GM21737 (cell line): ENCODE data around the gene CENPT.
A peak's percentile ranks its signal among the peaks of the same experiment; 100 is the strongest.
"Not testable (repeated sequence)": the region's sequence is repeated elsewhere in the genome, so short reads cannot be mapped to it uniquely, and the experiment has no call there.

Source experiments
- ATAC-seq: cut with Tn5 transposase; IDR thresholded peaks from one replicate; pipeline ENCODE4 v1.9.1; 2021; ENCODE audit warnings: mild to moderate bottlenecking, moderate library complexity; ENCODE audit not compliant: unreplicated experiment

The CENPT gene

DNA sequence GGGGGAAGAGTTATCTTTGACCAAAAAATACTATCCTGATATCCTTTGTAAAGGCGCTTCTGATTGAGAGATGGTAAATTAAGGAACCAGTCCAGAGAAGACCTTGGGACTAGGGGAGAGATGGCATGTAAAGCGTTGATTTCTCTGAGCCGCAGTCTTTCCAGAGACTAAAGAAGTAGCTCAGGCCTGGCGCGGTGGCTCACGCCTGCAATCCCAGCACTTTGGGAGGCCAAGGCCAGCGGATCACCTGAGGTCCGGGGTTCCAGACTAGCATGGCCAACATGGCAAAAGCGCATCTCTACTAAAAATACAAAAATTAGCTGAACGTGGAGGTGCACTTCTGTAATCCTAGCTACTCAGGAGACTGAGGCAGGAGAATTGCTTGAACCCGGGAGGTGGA lies 625 bp upstream of the CENPT start:
- no peak for ATAC-seq

DNA sequence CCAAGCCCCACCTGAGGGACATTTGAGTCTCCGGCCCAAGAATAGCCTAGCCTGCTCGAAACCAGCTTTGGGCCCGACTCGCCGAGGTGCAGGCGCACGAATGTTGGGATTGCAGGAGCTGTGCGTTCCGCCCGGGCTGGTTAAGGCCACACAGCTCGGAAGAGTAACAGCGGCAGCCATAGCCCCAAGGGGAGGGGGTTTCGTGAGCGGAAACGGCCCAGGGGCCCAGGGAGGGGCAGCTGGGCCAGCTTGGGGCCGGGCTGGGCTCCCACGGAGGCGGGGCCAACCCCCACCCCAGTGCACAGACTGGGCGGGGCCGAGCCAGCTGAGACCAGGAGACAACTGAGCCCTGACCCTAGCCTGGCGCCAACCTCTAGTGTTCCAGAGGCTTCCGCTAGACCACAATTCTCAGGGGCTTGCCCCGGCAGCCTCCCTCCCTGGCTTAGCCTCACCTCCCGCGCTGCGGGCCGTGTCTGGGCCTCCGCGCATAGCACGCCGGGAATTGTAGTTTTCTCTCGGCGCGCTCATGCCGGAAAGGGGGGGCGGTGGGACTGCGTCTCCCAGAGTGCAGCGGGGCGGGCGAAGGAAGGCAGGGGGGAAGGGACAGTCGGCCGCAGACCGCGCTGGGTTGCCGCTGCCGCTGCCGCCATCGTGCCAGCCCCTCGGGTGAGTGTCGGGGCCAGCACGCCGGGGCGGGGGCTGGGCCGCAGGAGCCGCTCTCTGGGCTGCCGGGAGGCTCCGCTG lies 1.0 kb downstream of the CENPT start, which contains the start of gene NUTF2:
NUTF2 (plus strand) TSS at position 614 of the 744 bp plus-strand sequence. CDS start 18,198 bp downstream, outside the sequence.
- ATAC-seq = peak; percentile 53

DNA sequence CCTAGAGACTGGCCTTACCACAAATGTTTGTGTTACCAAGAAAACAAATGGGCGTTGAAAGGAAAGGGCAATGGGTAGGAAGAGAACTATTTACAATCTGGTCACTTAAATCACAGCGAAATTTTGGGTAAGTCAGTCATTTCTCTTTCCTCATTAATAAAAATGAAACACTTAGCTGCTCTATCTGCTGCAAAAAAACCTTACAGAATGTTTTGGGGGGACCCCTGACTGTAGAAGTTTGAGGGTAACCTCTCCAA lies 1.5 kb downstream of the CENPT start:
- no peak for ATAC-seq

DNA sequence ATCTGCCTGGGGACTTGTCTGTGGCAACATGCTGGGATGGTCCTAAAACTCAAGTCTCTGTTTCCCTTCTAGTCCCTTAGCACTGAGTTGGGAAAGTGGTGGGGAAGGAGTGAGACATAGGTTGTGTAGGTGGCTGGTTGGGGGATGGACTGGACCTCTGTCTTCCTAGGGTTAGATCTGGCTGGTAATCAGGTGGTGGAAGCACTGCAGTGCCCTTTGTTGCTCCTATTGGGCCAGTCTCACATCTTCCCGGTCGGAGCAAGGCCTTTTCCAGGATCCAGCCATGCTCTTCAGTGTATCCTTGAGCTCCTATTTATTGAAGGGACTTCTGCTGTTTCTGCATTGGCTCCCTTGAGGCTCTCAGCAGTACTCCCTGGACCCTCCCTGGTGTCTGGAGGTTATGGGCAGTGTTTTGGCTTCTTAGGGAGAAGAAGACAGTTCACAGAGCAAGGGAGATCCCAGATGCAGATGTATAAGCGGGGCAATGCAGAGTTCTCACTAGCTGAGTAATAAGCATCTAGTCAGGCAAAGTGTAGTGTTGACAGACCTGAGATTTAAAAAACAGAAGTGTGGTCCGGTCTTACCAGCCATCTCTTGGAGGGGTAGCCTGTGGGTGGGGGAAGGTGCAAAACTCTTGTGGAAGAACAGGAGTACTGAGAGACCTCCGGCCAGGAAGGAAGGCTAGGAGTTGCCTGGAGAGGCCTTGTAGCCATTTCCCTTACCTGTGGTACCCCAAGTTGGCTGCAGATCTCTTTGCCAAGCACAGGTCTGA lies 2.0 kb downstream of the CENPT start:
- ATAC-seq = no peak

DNA sequence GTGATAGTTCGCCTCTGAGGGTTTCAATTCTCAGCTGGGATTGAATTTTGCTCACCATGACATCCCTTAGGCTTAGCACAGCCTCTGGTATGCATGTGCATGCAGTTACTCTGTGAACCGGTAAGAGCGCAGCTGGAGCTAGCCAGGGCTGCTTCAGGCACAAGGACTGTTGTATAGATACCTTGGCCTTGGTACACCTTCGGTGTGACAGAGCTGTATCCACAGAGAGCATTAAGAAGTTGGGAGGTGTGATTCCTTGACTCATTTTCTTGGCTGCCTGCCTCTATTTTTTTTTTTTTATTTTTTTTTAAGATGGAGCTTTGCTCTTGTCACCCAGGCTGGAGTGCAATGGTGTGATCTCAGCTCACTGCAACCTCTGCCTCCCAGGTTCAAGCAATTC lies 3.0 kb downstream of the CENPT start:
- ATAC-seq = no peak

DNA sequence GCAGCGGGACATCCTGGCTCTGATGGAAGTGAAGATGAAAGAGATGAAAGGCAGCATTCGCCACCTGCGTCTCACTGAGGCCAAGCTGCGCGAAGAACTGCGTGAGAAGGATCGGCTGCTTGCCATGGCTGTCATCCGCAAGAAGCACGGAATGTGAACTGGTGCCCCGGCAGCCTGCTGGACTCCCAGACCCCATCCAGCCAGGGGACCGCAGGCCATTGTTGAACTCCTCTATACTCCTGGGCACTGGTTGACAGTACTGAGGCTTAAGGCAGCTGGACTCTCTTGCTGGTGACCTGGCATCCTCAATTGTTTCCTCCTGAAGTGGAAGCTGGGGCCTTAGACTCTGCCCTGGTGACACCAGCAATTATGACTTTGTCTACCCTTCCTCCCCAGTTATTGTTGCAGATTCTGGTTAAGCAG lies 4.1 kb downstream of the CENPT start:
- ATAC-seq = no peak

DNA sequence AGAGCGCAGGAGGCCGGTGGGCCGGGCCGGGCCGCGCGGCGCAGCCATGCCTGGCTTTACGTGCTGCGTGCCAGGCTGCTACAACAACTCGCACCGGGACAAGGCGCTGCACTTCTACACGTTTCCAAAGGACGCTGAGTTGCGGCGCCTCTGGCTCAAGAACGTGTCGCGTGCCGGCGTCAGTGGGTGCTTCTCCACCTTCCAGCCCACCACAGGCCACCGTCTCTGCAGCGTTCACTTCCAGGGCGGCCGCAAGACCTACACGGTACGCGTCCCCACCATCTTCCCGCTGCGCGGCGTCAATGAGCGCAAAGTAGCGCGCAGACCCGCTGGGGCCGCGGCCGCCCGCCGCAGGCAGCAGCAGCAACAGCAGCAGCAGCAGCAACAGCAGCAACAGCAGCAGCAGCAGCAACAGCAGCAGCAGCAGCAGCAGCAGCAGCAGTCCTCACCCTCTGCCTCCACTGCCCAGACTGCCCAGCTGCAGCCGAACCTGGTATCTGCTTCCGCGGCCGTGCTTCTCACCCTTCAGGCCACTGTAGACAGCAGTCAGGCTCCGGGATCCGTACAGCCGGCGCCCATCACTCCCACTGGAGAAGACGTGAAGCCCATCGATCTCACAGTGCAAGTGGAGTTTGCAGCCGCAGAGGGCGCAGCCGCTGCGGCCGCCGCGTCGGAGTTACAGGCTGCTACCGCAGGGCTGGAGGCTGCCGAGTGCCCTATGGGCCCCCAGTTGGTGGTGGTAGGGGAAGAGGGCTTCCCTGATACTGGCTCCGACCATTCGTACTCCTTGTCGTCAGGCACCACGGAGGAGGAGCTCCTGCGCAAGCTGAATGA lies 4.8 kb downstream of the CENPT start:
- ATAC-seq = peak; percentile 15

DNA sequence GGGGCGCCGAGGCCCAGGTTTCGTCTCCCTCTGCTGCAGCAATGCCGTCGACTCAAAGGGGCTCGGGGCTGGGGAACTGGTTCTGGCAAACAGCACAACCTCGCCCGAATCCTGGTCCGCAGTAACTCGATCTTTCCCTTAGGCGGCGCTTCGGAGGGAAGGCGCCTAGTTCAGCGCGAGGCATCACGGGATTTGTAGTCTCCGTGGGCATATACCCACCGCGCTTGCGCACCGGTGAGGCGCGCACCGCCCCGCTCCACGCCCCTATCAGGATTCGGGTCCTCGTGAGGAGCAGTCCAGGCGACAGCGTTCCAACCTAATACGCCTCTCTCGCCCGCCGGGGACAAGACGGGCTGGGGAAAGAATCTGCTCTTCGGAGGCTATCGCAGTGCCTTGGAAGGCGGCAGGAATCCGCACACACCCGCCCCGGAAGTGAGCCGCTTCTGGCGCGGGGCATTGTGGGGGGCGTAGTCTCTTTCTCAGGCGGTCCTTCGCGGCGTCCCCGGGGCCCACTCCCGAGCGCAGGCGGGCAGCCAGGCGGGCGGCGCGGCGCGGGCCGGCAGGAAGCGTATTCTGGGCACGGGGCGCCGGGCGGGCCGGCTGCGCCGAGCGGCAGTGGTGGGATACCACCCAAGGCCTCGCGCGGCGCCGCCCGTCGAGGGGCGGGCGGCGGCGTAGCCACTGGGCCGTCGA lies 5.5 kb downstream of the CENPT start, which contains the start of gene THAP11:
THAP11 (plus strand) TSS at position 505 of the 693 bp plus-strand sequence. CDS start 235 bp downstream, outside the sequence.
- ATAC-seq = peak; percentile 46

DNA sequence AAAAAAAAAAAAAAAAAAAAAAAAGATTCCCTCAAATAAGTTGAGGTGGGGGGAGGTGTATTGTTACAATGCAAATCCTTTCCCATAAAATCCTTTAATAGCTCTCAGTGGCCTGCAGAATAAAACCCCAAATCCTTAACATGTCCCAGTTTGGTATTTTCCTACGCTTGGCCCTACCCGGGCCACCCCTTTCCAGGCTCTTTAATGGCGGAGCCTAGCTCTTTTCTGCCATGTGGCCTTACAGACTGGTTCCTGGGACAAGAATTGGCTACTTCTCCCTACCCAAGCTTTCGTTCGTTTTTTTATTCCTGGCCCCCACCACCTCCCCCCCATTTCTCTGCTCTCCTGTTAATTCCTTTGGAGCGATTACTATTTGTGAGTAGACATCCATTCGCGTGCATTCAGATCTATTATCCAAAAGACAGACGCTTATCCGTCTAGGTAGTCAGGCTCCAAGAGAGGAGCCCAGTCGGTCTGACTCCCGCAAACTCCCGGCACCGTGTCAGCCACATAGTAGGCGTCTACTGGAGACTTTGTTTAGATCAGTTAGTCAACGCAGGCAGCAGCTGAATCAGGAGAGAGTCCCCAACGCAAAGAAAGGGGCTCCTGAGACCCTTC lies 6.2 kb downstream of the CENPT start:
- ATAC-seq = no peak

DNA sequence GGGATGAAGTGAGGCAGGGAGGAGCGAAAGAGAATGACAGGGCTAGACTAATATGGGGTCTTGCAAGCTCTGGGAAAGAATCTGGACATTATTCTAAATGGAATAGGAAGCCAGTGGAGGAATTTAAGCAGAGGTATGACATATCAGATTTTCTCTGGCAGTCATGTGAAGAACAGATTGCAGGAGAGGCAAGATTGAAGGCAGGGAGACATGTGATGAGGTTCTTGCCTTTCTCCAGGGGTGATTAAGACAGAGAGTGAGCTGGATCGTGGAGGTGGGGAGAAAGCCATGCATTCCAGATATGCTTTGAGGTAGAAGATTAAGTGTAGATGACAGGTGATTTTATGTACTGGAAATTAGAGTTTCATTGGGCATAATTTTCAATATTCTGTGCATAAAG lies 9.7 kb downstream of the CENPT start:
- ATAC-seq = no peak

DNA sequence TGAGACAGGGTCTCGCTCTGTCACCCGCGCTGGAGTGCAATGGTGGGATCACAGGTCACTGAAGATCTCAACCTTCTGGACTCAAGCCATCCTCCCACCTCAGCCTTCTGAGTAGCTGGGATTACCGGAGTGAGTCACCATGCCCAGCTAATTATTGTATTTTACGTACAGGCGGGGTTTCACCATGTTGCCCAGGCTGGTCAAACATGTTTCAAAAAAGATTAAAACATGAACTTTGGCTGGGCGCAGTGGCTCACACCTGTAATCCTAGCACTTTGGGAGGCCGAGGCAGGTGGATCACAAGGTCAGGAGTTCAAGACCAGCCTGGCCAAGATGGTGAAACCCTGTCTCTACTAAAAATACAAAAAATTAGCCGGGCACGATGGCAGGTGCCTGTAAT lies 10.3 kb downstream of the CENPT start:
- not testable (repeated sequence) for ATAC-seq

DNA sequence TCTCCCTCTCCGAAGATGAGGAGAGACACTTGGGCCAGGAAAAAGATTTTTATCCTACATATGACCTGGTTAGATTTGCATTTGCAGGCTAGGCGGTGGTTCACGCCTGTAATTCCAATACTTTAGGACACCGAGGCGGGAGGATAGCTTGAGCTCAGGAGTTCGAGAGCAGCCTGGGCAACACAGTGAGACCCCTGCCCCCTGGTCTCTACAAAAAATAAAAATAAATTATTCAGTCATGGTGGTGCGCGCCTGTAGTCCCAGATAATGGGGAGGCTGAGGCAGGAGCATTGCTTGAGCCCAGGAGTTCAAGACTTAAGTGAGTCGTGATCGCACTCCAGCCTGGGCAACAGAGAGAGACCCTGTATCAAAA lies 13.3 kb downstream of the CENPT start:
- no peak for ATAC-seq

DNA sequence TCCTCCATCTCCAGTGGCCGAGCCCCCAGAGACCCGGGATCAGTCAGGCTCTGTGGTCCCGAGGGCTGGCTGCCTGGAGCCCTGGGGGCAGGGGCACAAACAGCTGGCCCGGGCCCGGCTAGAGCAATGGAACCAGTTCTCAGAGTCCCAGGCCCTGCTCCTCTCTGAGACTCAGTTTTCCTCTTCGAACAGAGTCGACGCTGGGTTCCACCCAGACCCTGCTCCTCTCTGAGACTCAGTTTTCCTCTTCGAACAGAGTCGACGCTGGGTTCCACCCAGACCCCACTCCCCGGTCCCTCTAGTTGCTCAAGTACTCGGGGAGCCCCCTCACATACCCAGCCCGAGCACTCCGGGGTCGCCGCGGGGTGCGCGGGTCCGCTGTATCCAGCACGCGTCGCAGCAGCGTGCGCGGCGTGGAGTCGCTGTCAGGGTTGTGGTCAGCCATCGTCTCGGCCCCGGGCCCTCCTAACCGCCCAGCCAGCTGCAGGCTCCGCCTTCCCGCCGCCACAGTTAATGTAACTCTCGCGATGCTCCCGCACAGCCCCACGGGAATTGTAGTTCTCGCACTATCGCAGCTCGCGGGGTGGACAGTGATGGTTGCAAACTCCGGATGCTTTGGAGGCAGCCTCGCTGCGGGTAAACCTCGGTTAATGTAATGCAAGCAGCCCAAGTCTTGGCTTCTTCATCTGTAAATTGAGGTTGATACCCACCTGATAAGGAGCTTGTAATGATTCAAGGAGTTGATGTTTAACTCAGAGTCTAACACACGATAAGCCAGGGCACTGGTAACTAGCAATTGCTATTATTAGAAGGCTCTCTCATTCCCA lies 13.9 kb downstream of the CENPT start:
- peak; percentile 93 for ATAC-seq

DNA sequence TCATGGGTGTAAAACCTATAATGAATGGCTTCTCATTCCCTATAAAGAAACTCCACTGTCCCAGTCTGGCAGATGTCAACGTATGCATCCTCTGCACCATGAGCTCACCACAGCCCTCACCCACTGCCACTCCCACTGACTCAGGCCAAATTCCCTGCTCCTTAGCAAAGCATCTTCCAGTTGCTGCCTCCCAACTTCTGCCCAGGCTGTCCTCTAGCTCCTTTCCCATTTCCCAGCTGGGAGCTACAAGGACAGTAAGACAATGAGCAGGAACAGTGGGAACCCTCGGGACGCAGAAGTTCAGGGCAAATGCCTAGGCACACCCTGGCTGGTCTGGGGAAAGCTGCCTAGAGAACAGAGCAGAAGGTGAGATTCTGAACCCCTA lies 14.5 kb downstream of the CENPT start:
- ATAC-seq = no peak

DNA sequence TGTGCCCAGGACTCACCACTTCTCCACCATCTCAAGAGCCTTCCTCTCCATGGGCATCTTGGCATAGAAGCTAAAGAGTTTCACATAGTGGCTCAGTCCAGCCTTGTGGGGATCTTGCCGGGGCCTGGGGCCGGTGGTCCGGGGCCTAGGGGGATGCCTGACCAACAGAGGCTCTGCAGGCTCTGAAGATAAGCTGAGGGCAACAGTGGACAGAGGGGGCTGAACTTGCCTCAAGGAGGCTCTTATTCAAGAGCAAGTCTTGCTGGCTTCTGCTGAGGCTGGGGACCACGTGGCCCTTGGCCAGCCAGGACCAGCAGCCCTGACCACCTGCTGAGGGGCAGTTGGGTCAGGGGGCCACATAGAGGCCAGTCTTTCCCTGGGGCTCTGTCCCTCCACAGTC lies 18.8 kb downstream of the CENPT start:
- ATAC-seq = no peak

DNA sequence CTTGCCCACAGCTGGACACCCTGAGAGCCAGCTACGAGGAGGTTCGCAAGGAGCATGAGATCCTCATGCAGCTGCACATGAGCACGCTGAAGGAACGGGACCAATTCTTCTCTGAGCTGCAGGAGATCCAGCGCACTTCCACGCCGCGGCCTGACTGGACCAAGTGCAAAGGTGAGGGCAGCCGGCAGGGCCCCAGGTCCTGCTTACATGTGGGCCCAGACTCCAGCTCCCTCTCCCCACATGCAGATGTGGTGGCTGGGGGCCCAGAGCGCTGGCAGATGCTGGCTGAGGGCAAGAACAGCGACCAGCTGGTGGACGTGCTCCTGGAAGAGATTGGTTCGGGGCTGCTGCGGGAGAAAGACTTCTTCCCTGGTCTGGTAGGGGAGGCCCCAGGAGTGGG lies 21.6 kb downstream of the CENPT start:
- no peak for ATAC-seq

DNA sequence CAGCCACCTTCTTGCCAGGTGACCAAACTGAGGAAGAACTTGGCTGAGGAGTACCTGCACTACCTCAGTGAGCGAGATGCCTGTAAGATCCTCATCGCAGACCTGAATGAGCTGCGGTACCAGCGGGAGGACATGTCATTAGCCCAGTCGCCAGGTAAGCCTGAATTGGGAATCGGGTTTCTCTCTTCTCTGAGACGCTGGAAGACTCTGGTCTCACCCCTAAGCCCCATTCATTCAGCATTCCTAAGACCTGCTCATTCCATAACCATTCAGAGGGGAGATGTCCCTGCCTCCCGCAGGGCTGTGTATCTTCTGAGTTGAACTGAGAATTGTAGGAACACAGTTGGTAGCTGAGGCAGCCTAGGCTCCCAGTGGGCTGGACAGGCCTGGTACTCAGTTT lies 22.4 kb downstream of the CENPT start:
- no peak for ATAC-seq

DNA sequence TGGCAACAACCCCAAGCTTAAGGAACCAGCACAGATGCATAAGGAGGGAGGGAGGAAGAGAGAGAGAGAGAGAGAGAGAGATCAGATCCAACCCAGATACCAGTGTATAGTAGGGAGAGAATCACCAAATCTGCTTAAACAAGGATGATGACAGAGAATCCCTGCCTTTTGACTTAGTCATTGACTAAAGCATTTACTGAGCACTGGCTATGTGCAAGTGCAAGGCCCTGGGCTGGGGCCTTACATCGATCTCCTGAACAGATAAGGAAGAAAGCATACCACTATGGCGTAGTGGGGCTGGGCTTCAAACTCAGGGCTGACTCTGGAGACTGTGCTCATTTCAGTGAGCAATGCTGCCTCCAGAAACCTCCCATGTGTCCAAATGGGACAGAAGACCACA lies 25.0 kb downstream of the CENPT start:
- ATAC-seq = no peak

DNA sequence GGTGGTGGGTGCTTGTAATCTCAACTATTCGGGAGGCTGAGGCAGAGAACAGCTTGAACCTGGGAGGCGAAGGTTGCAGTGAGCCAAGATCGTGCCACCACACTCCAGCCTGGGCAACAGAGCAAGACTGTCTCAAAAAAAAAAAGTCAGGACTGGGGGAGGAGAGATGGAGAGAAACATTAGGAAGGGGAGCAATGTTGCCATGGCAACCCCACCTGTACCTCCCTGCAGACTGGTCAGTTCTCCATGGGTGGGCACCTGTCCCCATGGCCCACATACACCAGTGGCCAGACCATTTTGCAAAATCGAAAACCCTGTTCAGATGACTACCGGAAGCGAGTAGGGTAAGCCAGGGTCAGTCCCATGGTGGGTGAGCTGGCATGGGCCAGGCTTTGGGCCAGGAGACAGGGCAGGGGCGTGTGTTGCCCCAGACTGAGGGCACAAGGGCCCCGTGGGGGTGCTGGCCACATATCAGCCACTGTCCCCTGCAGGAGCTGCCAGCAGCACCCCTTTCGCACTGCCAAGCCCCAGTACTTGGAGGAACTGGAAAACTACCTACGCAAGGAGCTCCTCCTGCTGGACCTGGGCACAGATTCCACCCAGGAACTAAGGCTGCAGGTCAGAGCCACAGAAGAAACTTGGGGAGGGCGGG lies 26.8 kb downstream of the CENPT start:
- no peak for ATAC-seq
